ENCODE measurements around the gene LTA.
A peak's percentile ranks its signal among the peaks of the same experiment; 100 is the strongest.
"Not testable (repeated sequence)": the region's sequence is repeated elsewhere in the genome, so short reads cannot be mapped to it uniquely, and the experiment has no call there.

The LTA gene

DNA sequence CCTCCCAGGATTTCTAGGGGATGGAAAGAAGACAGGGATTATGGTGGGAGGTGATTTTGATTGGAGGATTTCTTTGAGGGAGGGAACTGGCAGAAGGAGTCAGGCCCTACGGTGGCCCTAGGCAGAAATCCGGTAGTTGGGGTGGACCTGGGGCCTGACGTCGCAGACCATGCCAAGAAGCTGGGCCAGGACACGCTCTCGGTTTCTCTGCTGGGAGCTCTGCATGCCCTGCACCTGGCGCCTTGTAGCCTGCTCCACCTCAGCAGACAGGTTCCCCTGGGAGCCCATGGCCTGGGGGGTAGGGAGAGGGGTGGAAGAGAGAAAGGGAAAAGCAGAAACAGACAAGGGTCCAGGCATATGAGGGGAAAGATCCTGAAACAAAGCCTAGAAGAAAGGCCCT lies 26.8 kb upstream of the LTA start:
- no peak overlapping the region for H3K27ac ChIP-seq

GRCh38 chr6:31546339-31546957 lies 25.6 kb upstream of the LTA start, which contains the start of gene ATP6V1G2:
TSS of gene ATP6V1G2 (minus strand) at chr6:31546608. CDS start at chr6:31546559, 49 bp downstream.
- peak within 1 kb of the TSS; percentile 77 for H3K27ac ChIP-seq
- TF ChIP-seq, protein P1, sequence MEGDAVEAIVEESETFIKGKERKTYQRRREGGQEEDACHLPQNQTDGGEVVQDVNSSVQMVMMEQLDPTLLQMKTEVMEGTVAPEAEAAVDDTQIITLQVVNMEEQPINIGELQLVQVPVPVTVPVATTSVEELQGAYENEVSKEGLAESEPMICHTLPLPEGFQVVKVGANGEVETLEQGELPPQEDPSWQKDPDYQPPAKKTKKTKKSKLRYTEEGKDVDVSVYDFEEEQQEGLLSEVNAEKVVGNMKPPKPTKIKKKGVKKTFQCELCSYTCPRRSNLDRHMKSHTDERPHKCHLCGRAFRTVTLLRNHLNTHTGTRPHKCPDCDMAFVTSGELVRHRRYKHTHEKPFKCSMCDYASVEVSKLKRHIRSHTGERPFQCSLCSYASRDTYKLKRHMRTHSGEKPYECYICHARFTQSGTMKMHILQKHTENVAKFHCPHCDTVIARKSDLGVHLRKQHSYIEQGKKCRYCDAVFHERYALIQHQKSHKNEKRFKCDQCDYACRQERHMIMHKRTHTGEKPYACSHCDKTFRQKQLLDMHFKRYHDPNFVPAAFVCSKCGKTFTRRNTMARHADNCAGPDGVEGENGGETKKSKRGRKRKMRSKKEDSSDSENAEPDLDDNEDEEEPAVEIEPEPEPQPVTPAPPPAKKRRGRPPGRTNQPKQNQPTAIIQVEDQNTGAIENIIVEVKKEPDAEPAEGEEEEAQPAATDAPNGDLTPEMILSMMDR (conservative IDR thresholded peaks at IDR 0.05), result peak; percentile 98
- TF ChIP-seq ZFX (IDR thresholded peaks at IDR 0.05), result no peak

More for the DNA sequence above, 26.8 kb upstream of the LTA start:
- TF ChIP-seq ZFX (IDR thresholded peaks at IDR 0.05), result no peak
- TF ChIP-seq, protein P1 (conservative IDR thresholded peaks at IDR 0.05), result no peak

GRCh38 chr6:31546958-31547726 lies 24.9 kb upstream of the LTA start, which contains the start of gene NFKBIL1:
TSS of gene NFKBIL1 (plus strand) at chr6:31547608. CDS start at chr6:31547695, 87 bp downstream.
- TF ChIP-seq ZFX (IDR thresholded peaks at IDR 0.05), result no peak; the same call in 1 of the 2 replicates
- TF ChIP-seq, protein P1 (conservative IDR thresholded peaks at IDR 0.05), result peak; percentile 63; the same call in 1 of the 2 replicates
- H3K27ac ChIP-seq, result peak within 1 kb of the TSS; percentile 77

DNA sequence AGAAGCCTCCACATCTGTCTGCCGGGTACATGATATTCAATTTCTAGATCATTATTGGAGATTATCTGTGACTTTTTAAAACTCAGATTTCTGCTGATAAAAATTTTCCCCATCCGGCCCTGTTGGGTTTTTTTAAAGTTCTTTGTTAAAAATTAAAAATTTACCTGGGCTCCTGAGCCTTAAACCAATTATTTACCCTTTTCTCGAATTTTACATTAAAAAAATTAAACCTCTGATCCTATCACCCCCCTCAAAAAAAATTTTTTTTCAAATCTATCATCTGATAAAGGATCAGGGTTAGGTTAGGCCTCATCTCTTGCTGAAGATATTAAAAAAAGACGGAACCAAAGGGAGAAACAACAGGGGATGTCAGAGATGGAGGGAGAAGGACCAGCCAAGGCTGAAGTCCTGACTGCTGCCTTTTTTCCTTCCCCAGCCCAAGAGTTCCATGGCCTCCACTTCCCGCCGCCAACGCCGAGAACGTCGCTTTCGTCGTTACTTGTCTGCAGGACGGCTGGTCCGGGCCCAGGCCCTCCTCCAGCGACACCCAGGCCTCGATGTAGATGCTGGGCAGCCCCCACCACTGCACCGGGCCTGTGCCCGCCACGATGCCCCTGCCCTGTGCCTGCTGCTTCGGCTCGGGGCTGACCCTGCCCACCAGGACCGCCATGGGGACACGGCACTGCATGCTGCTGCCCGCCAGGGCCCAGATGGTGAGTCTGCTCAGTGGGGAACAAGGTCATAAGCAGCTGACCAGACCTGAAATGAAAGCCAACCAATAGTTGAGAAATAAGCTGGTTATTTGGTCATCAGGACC lies 24.2 kb upstream of the LTA start:
- H3K27ac ChIP-seq, result peak overlapping the region; percentile 77
- TF ChIP-seq, protein P1 (conservative IDR thresholded peaks at IDR 0.05), result no peak
- TF ChIP-seq ZFX (IDR thresholded peaks at IDR 0.05), result peak; percentile 49; the same call in 1 of the 2 replicates

DNA sequence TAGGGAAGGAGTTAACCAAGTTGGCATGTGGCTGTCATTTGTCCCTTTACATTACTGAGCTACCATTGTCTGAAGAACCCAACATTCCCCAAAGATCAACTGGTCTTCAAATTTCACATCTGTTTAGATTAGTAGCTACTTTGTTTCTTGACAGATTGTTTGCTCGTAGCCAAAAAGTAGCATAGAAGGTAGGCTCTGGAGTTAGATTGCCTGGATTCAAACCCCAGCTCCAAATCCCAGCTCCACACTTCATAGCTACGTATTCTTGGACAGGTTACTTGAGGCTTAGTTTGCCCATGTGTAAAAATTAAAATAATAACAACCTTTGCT lies 23.6 kb upstream of the LTA start:
- peak overlapping the region; percentile 77 for H3K27ac ChIP-seq
- TF ChIP-seq ZFX (IDR thresholded peaks at IDR 0.05), result no peak
- TF ChIP-seq, protein P1 (conservative IDR thresholded peaks at IDR 0.05), result no peak

DNA sequence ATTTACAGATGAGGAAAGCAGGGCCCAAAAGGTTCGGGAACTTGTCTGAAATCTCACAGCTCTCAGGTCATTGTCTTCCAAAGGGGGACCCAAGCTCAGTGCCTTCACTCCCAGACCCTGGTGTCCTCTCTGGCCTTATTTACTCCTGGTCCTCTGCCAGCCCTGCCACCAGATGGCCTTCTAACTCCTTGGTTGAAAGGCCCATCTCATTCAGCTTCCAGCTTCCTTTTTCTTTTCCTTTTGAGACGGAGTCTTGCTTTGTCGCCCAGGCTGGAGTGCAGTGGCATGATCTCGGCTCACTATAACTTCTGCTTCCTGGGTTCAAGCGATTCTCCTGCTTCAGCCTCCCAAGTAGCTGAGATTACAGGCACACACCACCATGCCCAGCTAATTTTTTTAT lies 20.7 kb upstream of the LTA start:
- not testable (repeated sequence) for H3K27ac ChIP-seq

- TF ChIP-seq ZFX (IDR thresholded peaks at IDR 0.05), result no peak
- TF ChIP-seq, protein P1 (conservative IDR thresholded peaks at IDR 0.05), result no peak
- H3K27ac ChIP-seq, result no peak overlapping the region
These were observed 15.8 kb upstream of the LTA start for GRCh38 chr6:31556307-31556706.
